ENCODE data around the gene ITGAV.

DNA sequence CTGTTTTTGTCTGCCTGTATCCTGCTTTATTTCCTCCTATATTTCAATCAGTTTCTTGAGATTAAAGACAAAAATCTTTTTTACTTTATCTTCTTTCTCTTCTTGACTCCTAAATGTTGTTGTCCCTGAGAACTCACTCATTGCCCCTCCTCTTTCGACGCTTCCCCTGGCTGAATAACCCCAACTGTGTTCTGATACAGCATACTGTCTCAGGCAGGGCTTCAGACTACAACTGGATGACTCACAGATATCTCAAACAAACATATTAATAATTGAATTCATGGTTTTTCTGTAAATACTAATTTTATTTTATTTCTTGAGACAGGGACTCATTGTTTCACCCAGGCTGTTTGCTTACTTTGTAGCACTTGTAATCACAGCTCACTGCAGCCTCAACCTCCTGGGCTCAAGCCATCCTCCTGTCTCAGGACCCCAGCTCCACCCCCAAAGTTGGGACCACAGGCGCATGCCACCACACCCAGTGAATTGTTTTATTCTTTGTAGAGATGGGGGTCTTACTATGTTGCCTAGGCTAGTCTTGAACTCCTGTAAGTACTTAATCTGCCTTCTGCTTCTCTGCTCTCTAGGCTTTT lies 9.4 kb downstream of the ITGAV start:
- no peak for TF ChIP-seq POLR2A (IDR thresholded peaks at IDR 0.05)
- TF ChIP-seq, protein P1, sequence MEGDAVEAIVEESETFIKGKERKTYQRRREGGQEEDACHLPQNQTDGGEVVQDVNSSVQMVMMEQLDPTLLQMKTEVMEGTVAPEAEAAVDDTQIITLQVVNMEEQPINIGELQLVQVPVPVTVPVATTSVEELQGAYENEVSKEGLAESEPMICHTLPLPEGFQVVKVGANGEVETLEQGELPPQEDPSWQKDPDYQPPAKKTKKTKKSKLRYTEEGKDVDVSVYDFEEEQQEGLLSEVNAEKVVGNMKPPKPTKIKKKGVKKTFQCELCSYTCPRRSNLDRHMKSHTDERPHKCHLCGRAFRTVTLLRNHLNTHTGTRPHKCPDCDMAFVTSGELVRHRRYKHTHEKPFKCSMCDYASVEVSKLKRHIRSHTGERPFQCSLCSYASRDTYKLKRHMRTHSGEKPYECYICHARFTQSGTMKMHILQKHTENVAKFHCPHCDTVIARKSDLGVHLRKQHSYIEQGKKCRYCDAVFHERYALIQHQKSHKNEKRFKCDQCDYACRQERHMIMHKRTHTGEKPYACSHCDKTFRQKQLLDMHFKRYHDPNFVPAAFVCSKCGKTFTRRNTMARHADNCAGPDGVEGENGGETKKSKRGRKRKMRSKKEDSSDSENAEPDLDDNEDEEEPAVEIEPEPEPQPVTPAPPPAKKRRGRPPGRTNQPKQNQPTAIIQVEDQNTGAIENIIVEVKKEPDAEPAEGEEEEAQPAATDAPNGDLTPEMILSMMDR (IDR thresholded peaks at IDR 0.05) = no peak
